Uterus (tissue), 4 donors: ENCODE results near the gene NME4. TPM values are rescaled to one million over a fixed set of nuclear protein-coding genes. Genes with fewer than 3 reads are reported as not detected.
"Not testable (repeated sequence)": the region's sequence is repeated elsewhere in the genome, so short reads cannot be mapped to it uniquely, and the experiment has no call there.

Source experiments
- DNase-seq, 2 donors: peaks; one replicate each; pipeline ENCODE4 v3.0.0-alpha.2; 2019 to 2020
- H3K27ac ChIP-seq, 2 donors: fragments of 200-600 bp; sonication (generic); 1 replicate in 1 of 2; 2 replicates in 1 of 2; pipeline ENCODE4 v1.5.1; 2016 to 2018
- H3K27me3 ChIP-seq, 2 donors: fragments of 200-600 bp; sonication (generic); one replicate each; pipeline ENCODE4 v1.5.1; 2018 to 2019; ENCODE audit warnings: control low read depth in 1 of 2
- H3K36me3 ChIP-seq, 2 donors: fragments of 200-600 bp; sonication (generic); one replicate each; pipeline ENCODE4 v1.5.1; 2019; ENCODE audit warnings: control low read depth in 1 of 2
- H3K4me1 ChIP-seq, 2 donors: fragments of 200-600 bp; sonication (generic); one replicate each; pipeline ENCODE4 v1.5.1; 2018 to 2019; ENCODE audit warnings: control low read depth in 1 of 2
- H3K4me3 ChIP-seq, 2 donors: fragments of 200-600 bp; sonication (generic); 1 replicate in 1 of 2; 2 replicates in 1 of 2; pipeline ENCODE4 v1.5.1; 2018 to 2019; ENCODE audit warnings: mild to moderate bottlenecking in 1 of 2
- H3K9me3 ChIP-seq, 2 donors: fragments of 200-600 bp; sonication (generic); one replicate each; pipeline ENCODE4 v1.5.1; 2019; ENCODE audit warnings: control low read depth in 1 of 2
- CTCF ChIP-seq, 4 experiments: fragments of 200-600 bp in 2 of 4; fragments of 450-650 bp in 2 of 4; sonication (generic) in 2 of 4; IDR thresholded peaks; one replicate each; pipeline ENCODE4 v1.5.1; 2016 to 2019; ENCODE audit warnings: antibody characterized with exemption in 4 of 4, mild to moderate bottlenecking in 2 of 4, moderate library complexity in 1 of 4
- POLR2A ChIP-seq, 2 donors: fragments of 450-650 bp; IDR thresholded peaks; one replicate each; pipeline ENCODE4 v1.6.1; 2016; ENCODE audit warnings: antibody characterized with exemption in 2 of 2, mild to moderate bottlenecking in 1 of 2, moderate library complexity in 1 of 2
- intact Hi-C: fragments of 100-400 bp; cut with DNase I; formaldehyde crosslinking; loops from one replicate; pipeline ENCODE4 v1.15.1; 2023; ENCODE audit warnings: low total_unique reads
- total RNA-seq, 4 donors: library from RNA; depleted of rRNA in 3 of 4; stranded (reverse); fragments of >200 nt in 3 of 4; gene quantifications; one replicate each; pipeline versions ENCODE4 v1.1.0 to v1.2.4, GENCODE V29; 2014 to 2023
- donor health status: DM: yes; HTN: yes; CAD: no.

The NME4 gene
- total RNA-seq, 4 donors from 2014 or later = 37.3 to 77.6 (median 62.2) TPM

DNA sequence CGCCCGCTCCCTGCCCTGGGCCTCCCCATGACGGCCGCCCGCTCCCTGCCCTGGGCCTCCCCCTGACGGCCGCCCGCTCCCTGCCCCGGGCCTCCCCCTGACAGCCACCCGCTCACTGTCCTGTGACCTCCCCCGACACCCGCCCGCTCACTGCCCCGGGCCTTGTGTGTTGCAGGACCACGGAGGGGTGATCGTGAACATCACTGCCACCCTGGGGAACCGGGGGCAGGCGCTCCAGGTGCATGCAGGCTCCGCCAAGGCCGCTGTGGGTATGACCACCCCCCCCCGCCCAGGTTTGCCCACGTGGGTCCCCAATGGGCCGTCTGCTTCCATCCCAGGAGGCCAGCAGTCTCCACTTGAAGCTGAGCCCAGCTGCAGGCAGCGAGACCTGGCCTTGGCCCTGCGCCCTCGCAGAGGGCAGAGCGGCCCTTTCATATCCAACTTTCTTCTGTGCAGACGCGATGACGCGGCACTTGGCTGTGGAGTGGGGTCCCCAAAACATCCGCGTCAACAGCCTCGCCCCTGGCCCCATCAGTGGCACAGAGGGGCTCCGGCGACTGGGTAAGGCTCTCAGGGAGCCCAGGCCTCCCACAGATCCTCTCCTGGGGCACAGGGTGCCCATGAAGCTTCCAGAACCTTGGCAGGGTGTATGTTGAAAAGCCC lies 13.6 kb downstream of the NME4 start:
- Histone ChIP-seq H3K36me3 (no peaks in the 10 kb centered on the region), H3K9me3 (no peaks in the 10 kb centered on the region), H3K27me3 (no peaks in the 10 kb centered on the region), H3K27ac (no peak overlapping the region), H3K4me3 (no peak overlapping the region), H3K4me1 (no peaks in the 10 kb centered on the region)
- no peak for DNase-seq
- intact Hi-C loops = no loop called here
- no peak for TF ChIP-seq POLR2A (IDR thresholded peaks at IDR 0.05)
- TF ChIP-seq CTCF (IDR thresholded peaks at IDR 0.05) = no peak

GRCh38 chr16:411576-412265 lies 14.7 kb downstream of the NME4 start:
- Histone ChIP-seq H3K27ac (no peak overlapping the region), H3K4me1 (no peaks in the 10 kb centered on the region), H3K27me3 (no peaks in the 10 kb centered on the region), H3K4me3 (no peak overlapping the region), H3K36me3 (no peaks in the 10 kb centered on the region), H3K9me3 (no peaks in the 10 kb centered on the region)
- TF ChIP-seq CTCF (IDR thresholded peaks at IDR 0.05) (no peak), POLR2A (IDR thresholded peaks at IDR 0.05) (no peak)
- DNase-seq = no peak
- intact Hi-C loops = no loop called here

DNA sequence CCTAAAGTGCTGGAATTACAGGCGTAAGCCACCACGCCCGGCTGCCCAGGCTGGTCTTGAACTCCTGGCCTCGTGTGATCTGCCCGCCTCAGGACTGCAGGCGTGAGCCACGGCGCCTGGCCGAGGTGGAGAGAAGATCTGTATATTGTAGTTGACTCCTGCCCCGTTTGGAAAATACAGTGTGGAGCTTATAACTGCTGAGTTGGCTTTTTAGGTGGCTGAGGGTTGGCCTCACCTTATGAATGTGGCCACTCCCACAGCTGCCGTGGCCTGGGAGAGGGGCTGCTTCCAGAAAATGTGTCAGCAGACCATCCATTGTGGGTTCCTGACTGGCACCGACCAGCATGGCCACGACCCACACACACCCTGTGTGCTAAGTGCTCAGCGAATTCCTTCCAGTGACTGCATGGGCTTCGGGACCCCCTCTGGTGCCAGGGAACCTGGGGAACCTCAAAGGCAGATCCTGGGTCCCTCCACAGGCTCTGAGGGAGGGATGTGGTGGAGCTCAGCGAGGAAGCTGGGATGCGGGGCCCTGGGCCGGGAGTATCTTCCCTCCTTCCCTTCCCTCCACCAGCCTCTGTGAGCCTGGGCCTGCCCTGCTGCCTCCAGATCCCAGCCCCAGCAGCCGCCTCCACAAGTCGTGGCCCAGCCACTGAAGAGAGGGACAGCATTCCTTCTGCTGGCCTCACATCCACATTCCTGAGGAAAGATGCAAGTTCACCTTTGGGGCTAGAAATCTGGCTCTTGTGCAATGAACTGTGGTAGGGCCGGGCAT lies 17.6 kb downstream of the NME4 start:
- TF ChIP-seq CTCF (IDR thresholded peaks at IDR 0.05) (no peak), POLR2A (IDR thresholded peaks at IDR 0.05) (no peak)
- H3K4me1 ChIP-seq = no peaks in the 10 kb centered on the region
- no peak overlapping the region for H3K27ac ChIP-seq
- no peaks in the 10 kb centered on the region for H3K36me3 ChIP-seq
- H3K4me3 ChIP-seq = no peak overlapping the region
- H3K9me3 ChIP-seq = no peaks in the 10 kb centered on the region
- intact Hi-C loops = no loop called here
- no peak for DNase-seq
- H3K27me3 ChIP-seq = no peaks in the 10 kb centered on the region

- H3K4me1 ChIP-seq, intact Hi-C loops, DNase-seq, H3K9me3 ChIP-seq, H3K36me3 ChIP-seq, H3K27ac ChIP-seq, H3K27me3 ChIP-seq, H3K4me3 ChIP-seq: not testable (repeated sequence)
Measured at GRCh38 chr16:415170-415498, 18.1 kb downstream of the NME4 start.

GRCh38 chr16:422179-422578 lies 25.2 kb downstream of the NME4 start:
- H3K4me1 ChIP-seq, H3K36me3 ChIP-seq, intact Hi-C loops, H3K9me3 ChIP-seq, H3K27ac ChIP-seq, DNase-seq, H3K27me3 ChIP-seq, H3K4me3 ChIP-seq: not testable (repeated sequence)

- H3K4me1 ChIP-seq = peaks cover 4 to 9% of the 10 kb centered on the region in 2 donors
- intact Hi-C loops = no loop called here
- H3K4me3 ChIP-seq = peak overlapping the region; percentile 53 to 54
- TF ChIP-seq CTCF (IDR thresholded peaks at IDR 0.05) = no peak
- peak in 1 of 2 donors; percentile 12 for TF ChIP-seq POLR2A (IDR thresholded peaks at IDR 0.05)
- no peaks in the 10 kb centered on the region for H3K27me3 ChIP-seq
- DNase-seq = peak; percentile 80 to 92
- H3K27ac ChIP-seq = peak overlapping the region; percentile 91
- H3K36me3 ChIP-seq = no peaks in the 10 kb centered on the region
- no peaks in the 10 kb centered on the region for H3K9me3 ChIP-seq
Measured at GRCh38 chr16:424033-424622, 27.1 kb downstream of the NME4 start.
